B cell (primary cell): ENCODE measurements around the gene STAMBP. TPM values are rescaled to one million over a fixed set of nuclear protein-coding genes. Genes with fewer than 3 reads are reported as not detected.

Source experiments
- ATAC-seq: fragments of 200-7000 bp; cut with Tn5 transposase; one replicate; pipeline ENCODE4 v1.10.0; 2021; ENCODE audit warnings: low read depth, mild to moderate bottlenecking, moderate number of reproducible peaks, moderate library complexity
- CTCF ChIA-PET: fragments of 350-600 bp; sonication (Branson Sonifier 250); formaldehyde crosslinking; loops from one replicate; lab custom pipeline; 2021; ENCODE audit warnings: antibody characterized with exemption, inconsistent platforms; lab: Charles Lee
- POLR2A ChIA-PET: fragments of 350-600 bp; sonication (Branson Sonifier 250); formaldehyde crosslinking; loops from one replicate; lab custom pipeline; 2021; ENCODE audit warnings: antibody characterized with exemption; lab: Charles Lee
- DNase-seq: peaks from one replicate; pipeline ENCODE4 v3.0.0; 2013
- H2AFZ ChIP-seq: 2 replicates; pipeline ENCODE4 v1.6.1; 2012; ENCODE audit warnings: mild to moderate bottlenecking, low read depth, low read length; ENCODE audit not compliant: insufficient read depth, poor library complexity, severe bottlenecking
- H3K27ac ChIP-seq, 2 donors: 1 replicate in 1 of 2; 2 replicates in 1 of 2; pipeline ENCODE4 v1.5.1; 2012 to 2013; ENCODE audit warnings: low read length in 2 of 2, mild to moderate bottlenecking in 2 of 2, moderate library complexity in 1 of 2
- H3K27me3 ChIP-seq, 4 experiments: fragments of 200-600 bp in 1 of 4; sonication (generic) in 1 of 4; replicated peaks in 1 of 4; 1 replicate in 2 of 4; 2 replicates in 2 of 4; pipeline versions ENCODE4 v1.6.1 to v1.7.0; 2013 to 2016; ENCODE audit warnings: low read length in 3 of 4, mild to moderate bottlenecking in 2 of 4, mixed read lengths in 1 of 4, moderate library complexity in 1 of 4; ENCODE audit not compliant: insufficient read depth in 4 of 4, control insufficient read depth in 3 of 4; ENCODE audit errors: control extremely low read depth in 1 of 4
- H3K36me3 ChIP-seq, 2 experiments: replicated peaks in 1 of 2; 1 replicate in 1 of 2; 2 replicates in 1 of 2; pipeline versions ENCODE4 v1.6.1 to v1.7.1; 2013; ENCODE audit warnings: low read length in 1 of 2; ENCODE audit not compliant: insufficient read depth in 2 of 2, control insufficient read depth in 1 of 2; ENCODE audit errors: control extremely low read depth in 1 of 2, extremely low read depth in 1 of 2
- H3K4me1 ChIP-seq, 2 donors: fragments of 200-600 bp in 1 of 2; sonication (generic) in 1 of 2; 1 replicate in 1 of 2; 2 replicates in 1 of 2; pipeline versions ENCODE4 v1.5.1 to v1.6.1; 2013 to 2017; ENCODE audit warnings: low read length in 2 of 2; ENCODE audit not compliant: control insufficient read depth in 2 of 2, insufficient read depth in 2 of 2
- H3K4me2 ChIP-seq: replicated peaks from 2 replicates; pipeline ENCODE3; 2012; ENCODE audit warnings: mild to moderate bottlenecking, low read depth, low read length; ENCODE audit not compliant: poor library complexity, severe bottlenecking
- H3K4me3 ChIP-seq, 5 experiments: fragments of 200-600 bp in 1 of 5; sonication (generic) in 1 of 5; 1 replicate in 3 of 5; 2 replicates in 2 of 5; pipeline versions ENCODE4 v1.5.1 to v1.7.0; 2011 to 2016; ENCODE audit warnings: low read length in 4 of 5, mild to moderate bottlenecking in 4 of 5, low read depth in 2 of 5, control low read depth in 1 of 5, moderate library complexity in 1 of 5; ENCODE audit not compliant: insufficient read depth in 1 of 5; ENCODE audit errors: control extremely low read depth in 1 of 5, extremely low read depth in 1 of 5
- H3K79me2 ChIP-seq: fragments of 200-600 bp; sonication (generic); one replicate; pipeline ENCODE4 v1.6.0; 2016; ENCODE audit warnings: low read length; ENCODE audit not compliant: control insufficient read depth, insufficient read depth
- H3K9ac ChIP-seq: fragments of 200-600 bp; sonication (generic); 2 replicates; pipeline ENCODE4 v1.6.1; 2017; ENCODE audit warnings: mild to moderate bottlenecking, low read length, moderate library complexity
- H3K9me3 ChIP-seq, 3 donors: one replicate each; pipeline versions ENCODE4 v1.6.1 to v1.7.1; 2013; ENCODE audit warnings: low read length in 2 of 3; ENCODE audit not compliant: control insufficient read depth in 2 of 3, insufficient read depth in 1 of 3; ENCODE audit errors: control extremely low read depth in 1 of 3
- H4K20me1 ChIP-seq: 2 replicates; pipeline ENCODE4 v1.6.0; 2012; ENCODE audit warnings: mild to moderate bottlenecking, low read length; ENCODE audit not compliant: insufficient read depth, control insufficient read depth, poor library complexity, severe bottlenecking
- H3K27ac Mint-ChIP-seq: one replicate; pipeline ENCODE4 v1.8.0; 2021; ENCODE audit warnings: mixed read lengths
- H3K27me3 Mint-ChIP-seq: one replicate; pipeline ENCODE4 v1.8.0; 2021; ENCODE audit warnings: mixed read lengths
- H3K4me1 Mint-ChIP-seq: one replicate; pipeline ENCODE4 v1.8.0; 2021; ENCODE audit warnings: mixed read lengths
- H3K4me3 Mint-ChIP-seq: one replicate; pipeline ENCODE4 v1.8.0; 2021; ENCODE audit warnings: mixed read lengths
- H3K9me3 Mint-ChIP-seq: one replicate; pipeline ENCODE4 v1.8.0; 2022; ENCODE audit warnings: mixed read lengths; ENCODE audit not compliant: insufficient read depth
- CTCF ChIP-seq: fragments of 200-600 bp; IDR thresholded peaks from one replicate; pipeline ENCODE4 v1.8.0; 2022; ENCODE audit warnings: antibody characterized with exemption, mild to moderate bottlenecking
- EZH2 ChIP-seq: IDR thresholded peaks from 2 replicates; pipeline ENCODE4 v1.6.1; 2012; ENCODE audit warnings: borderline replicate concordance, low read depth, mild to moderate bottlenecking, moderate library complexity, low read length; ENCODE audit not compliant: insufficient read depth, poor library complexity, severe bottlenecking
- WGBS: methylation state at CpG from one replicate; pipeline ENCODE4 v1.1.5; 2013; ENCODE audit warnings: missing lambda C conversion rate; ENCODE audit not compliant: insufficient coverage; 5-methylcytosine and 5-hydroxymethylcytosine counted together
- intact Hi-C: fragments of 100-400 bp; cut with micrococcal nuclease; formaldehyde crosslinking; loops from one replicate; pipeline ENCODE4 v1.10.0; 2022
- polyA plus RNA-seq: library from polyadenylated mRNA; depleted of rRNA; stranded (reverse); fragments of >200 nt; gene quantifications from 2 replicates; pipeline ENCODE4 v1.2.3, GENCODE V29; 2012
- total RNA-seq, 2 donors: library from RNA; stranded (reverse); fragments of 120-200 nt in 1 of 2; gene quantifications; 1 replicate in 1 of 2; 2 replicates in 1 of 2; pipeline versions ENCODE4 v1.2.3 to v1.2.4, GENCODE V29; 2013 to 2022

The STAMBP gene
- total and polyA plus RNA-seq, 2 donors (not counting 1 experiment from before 2014, with no cell fraction given) = 21.8 to 32.5 TPM

GRCh38 chr2:73922681-73923080 is 93.9 kb downstream of the STAMBP start:
- TF ChIP-seq EZH2 (no peak), CTCF (no peak)
- Mint-ChIP-seq H3K27me3 (no peaks in the 10 kb centered on the region), H3K4me3 (no peak overlapping the region), H3K27ac (peak overlapping the region; percentile 11), H3K9me3 (no peaks in the 10 kb centered on the region), H3K4me1 (peaks cover 26% of the 10 kb centered on the region)
- Histone ChIP-seq H3K9ac (no peak overlapping the region), H2AFZ (no peak overlapping the region), H4K20me1 (no peaks in the 10 kb centered on the region), H3K27ac (no peak overlapping the region), H3K4me1 (peaks cover 11 to 19% of the 10 kb centered on the region in 2 donors), H3K27me3 (no peaks in the 10 kb centered on the region), H3K9me3 (peaks cover 0 to 8% (median 2%) of the 10 kb centered on the region in 3 donors), H3K4me3 (no peak overlapping the region), H3K36me3 (no peaks in the 10 kb centered on the region), H3K4me2 (no peak overlapping the region), H3K79me2 (peaks cover 17% of the 10 kb centered on the region)
- ChIA-PET POLR2A (no interaction called here), CTCF (no interaction called here)
- WGBS = 100% methylated on average over 1 of the region's 5 CpGs
- ATAC-seq (no peak), DNase-seq (no peak)
- intact Hi-C loops = no loop called here

Other genes with a start within 250 kb of the STAMBP start
- not detected in 2 replicates for gene NAT8, start 186.5 kb upstream of the STAMBP start, total RNA-seq
- gene NAT8, start 186.5 kb upstream of the STAMBP start, polyA plus RNA-seq = not detected in 2 replicates
- 24.3 and 31.2 TPM in 2 replicates for gene TPRKB, start 91.6 kb upstream of the STAMBP start, total RNA-seq
- 22.4 and 24.3 TPM in 2 replicates for gene TPRKB, start 91.6 kb upstream of the STAMBP start, polyA plus RNA-seq
- gene DUSP11, start 48.9 kb upstream of the STAMBP start, total RNA-seq = 42.2 and 43.0 TPM in 2 replicates
- gene DUSP11, start 48.9 kb upstream of the STAMBP start, polyA plus RNA-seq = 15.7 and 16.0 TPM in 2 replicates
- gene C2orf78, start 44.8 kb upstream of the STAMBP start, total RNA-seq = not detected in 2 replicates
- gene C2orf78, start 44.8 kb upstream of the STAMBP start, polyA plus RNA-seq = not detected in 2 replicates
- gene ACTG2, start 64.0 kb downstream of the STAMBP start, total RNA-seq = not detected in 2 replicates
- not detected in 2 replicates for gene ACTG2, start 64.0 kb downstream of the STAMBP start, polyA plus RNA-seq
- 61.7 and 65.4 TPM in 2 replicates for gene DGUOK, start 97.9 kb downstream of the STAMBP start, total RNA-seq
- gene DGUOK, start 97.9 kb downstream of the STAMBP start, polyA plus RNA-seq = 73.2 and 81.5 TPM in 2 replicates
- gene TET3, start 155.9 kb downstream of the STAMBP start, total RNA-seq = 43.9 and 44.3 TPM in 2 replicates
- 4.7 and 8.2 TPM in 2 replicates for gene TET3, start 155.9 kb downstream of the STAMBP start, polyA plus RNA-seq